Stimulated activated CD8-positive, alpha-beta memory T cell treated with anti-CD3 and anti-CD28 coated beads, Interleukin-15, amount 100 ng/mL, for 1 hour (primary cell): ENCODE results near the gene SPAG4.

Experiments used
- DNase-seq: peaks from one replicate; pipeline ENCODE4 v3.0.0-alpha.2; 2020; ENCODE audit warnings: low read depth

The SPAG4 gene

DNA sequence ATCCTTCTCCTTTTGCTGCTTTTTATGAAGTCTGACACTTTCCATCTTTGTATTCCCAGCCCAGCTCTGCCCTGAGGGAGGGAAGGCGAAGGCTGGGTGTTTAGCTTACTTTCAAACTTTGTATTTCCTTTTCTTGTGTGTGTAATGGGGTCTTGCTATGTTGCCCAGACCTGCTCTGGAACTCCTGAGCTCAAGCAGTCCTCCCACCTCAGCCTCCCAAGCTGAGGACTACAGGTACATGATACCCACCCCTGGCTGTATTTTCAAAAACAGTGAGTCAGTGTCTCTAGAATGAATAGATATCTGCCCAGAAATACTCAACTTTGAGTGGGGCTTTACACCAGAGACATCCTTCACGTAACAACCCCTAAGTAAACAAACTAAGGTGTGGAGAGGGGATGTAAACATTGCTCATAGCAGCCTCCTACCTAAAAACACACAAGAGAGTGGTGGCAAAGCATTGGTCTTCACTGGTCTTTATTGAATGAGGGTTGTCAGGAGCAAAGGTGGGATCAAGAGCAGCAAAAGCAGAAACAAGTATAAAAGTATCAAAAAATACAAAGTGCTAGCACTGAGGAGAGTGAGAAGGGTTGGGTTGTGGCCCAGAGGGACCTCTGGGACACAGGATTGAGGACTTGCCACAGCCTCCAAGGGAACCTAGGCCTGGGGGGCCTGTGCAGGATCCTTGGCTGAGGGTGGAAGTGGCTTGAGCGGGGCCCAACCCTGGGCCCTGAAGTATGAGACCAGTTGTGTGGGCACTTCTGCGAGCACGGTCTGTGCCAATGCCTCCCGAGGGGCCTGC lies 10.2 kb downstream of the SPAG4 start:
- no peak for DNase-seq

DNA sequence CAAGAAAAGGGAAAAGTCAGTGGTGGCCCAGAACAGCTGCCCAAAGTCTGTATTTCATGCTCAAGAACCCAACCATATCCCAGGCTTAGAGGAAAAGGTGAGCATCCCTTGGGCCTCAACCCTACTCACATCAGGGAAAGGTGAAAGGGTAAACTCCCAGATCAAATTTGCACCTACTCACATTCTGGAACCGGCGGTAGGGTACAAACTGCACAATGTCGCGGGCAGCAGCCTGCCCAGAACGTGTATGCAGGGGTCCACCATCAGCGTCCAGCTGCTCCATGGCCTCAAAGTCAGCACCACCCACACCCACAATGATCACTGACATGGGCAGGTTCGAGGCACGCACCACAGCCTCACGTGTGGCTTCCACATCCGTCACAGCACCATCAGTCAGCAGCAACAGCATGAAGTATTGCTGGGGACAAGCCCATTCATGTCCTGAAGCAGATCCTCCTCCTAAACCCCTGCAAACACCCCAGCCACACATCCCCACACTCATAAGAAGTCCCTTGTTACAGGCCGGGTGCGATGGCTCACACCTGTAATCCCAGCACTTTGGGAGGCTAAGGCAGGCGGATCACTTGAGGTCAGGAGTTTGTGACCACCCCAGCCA lies 10.9 kb downstream of the SPAG4 start:
- no peak for DNase-seq

DNA sequence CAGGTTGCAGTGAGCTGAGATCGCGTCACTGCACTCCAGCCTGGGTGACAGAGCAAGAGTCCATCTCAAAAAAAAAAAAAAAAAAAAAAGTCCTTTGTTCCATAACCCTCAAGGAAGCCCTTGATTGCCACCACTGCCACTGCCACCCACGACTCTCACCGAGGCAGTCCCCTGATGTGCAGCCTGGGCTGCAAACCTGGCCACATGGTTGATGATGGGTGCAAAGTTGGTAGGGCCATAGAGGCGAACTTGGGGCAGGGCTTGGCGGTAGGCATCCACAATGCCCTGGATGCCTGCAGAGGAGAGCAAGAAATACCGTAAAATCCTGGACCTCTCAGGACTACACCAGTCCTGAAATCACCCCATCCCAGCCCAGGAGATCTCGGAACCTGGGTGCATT lies 11.5 kb downstream of the SPAG4 start:
- no peak for DNase-seq

DNA sequence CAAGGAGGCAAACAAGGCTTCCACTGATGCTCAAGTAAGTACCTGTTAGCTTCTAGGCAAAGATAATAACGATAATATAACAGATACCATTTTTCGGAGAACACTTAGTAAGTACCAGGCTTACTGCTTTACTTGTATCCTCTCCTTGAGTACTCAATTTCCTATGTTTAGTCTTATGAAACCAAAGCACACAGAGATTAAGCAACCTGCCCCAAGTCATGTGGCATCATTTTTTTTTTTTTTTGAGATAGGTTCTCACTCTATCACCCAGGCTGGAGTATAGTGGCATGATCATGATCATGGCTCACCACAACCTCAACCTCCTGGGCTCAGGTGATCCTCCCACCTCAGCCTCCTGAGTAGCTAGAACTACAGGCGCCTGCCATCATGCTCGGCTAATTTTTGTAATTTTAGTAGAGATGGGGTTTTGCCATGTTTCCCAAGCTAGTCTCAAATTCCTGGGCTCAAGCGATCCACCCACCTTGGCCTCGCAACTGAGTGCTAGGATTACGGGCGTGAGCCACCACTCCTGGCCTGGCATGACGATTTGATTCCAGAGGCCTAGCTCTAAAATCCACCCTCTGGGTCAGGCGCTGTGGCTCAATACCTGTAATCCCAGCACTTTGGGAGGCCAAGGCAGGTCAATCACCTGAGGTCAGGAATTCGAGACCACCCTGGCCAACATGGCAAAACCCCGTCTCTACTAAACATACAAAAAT lies 14.0 kb downstream of the SPAG4 start:
- DNase-seq = no peak

DNA sequence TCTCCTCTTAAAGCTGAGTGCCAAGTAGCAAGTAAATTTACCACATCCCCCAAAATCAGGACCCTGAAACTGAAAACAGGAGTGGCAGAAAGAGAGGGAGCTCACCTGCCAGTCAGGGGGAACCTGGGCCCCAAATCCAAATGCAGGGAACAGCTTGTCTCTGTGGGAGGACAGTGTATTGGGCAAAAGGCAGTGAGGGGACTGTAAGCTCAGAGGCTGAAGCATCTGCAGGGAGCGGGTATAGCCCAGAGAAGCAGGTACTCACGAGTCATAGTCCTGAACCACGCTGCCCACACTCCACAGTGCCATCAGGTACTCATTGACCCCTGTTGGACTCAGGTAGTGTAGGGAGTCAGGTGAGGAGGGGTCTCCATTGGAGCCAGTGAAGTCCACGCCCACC lies 15.0 kb downstream of the SPAG4 start:
- no peak for DNase-seq

DNA sequence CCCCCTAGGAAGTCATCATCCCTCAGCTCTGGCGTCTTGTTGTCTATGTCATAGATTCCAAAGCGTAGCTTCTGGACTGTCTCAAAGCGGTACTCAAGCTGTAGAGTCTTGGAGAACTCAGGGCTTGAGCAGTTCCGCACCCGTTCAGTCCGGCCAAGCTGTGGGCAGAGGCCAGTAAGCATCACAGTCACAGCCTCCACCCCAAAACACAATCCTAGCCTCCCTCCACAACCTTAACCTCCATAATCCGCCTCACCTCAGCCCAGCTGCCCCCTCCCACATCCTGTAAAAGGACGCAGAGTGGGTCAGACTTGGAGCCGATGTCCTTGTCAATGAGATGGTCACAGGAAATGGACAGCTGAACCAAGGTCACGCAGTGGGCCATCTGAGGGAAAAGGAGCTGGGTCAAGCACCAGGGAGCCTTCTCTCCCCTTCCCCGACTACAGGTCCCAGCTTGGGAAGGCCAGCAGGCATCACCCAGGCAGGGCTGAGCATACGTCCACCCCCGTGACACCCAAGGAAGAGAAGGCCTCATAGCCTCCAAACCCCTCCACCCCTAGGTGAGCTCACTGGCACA lies 17.0 kb downstream of the SPAG4 start:
- no peak for DNase-seq

DNA sequence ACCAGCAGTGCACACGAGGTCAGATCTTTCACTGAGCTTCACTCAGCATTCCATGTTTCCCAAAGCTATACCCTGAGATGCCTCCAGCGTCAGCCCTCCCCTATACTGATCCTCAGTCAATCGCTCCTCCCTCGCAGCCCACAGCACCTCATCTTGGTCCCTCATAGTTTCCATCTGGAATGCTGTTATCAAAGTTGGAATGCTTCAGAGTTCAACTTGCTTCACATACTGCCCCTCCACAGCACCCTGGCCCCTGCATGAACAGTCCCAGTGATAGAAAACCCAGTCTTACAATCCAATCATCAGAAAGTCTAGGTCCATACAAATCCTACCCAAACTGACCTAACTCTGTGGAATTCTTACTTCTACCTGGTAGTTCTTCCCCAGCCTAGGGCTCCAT lies 20.0 kb downstream of the SPAG4 start:
- no peak for DNase-seq

DNA sequence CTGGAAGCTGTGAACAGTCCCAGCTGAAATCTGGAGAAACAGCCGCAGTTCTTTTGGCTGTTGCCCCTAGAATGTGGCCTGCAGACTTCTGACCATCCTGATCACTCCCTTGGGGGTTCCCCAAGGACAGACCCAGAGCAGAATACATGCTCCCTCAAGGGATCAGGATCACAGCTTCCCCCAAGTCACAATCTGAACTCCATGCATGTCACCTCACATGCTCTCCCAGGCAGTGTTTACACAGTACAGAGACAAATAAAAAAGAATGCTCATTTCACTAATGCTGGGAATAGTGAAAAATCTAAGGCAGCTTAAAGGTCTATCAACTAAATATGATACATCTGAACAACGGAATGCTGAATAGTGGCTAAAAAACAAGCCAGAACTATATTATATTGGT lies 20.5 kb downstream of the SPAG4 start:
- DNase-seq = no peak

DNA sequence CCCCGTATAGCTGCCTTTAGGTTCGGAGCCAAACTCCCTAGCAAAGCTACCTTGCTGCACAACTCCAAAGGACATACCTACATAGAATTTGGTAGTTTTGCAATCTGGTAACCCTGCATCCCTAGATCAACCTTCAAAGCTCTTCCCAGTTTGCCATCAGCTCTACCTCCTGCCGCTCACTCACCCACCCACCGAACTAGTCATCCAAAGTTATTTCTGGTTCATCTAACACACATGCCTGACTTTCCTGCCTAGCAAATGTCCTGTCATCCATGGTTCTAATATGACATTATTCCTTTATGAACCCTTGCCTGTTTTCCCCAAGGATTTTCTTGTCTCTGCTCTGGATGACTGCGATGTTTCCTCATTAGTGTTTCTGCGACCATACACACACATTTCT lies 21.6 kb downstream of the SPAG4 start:
- DNase-seq = no peak

DNA sequence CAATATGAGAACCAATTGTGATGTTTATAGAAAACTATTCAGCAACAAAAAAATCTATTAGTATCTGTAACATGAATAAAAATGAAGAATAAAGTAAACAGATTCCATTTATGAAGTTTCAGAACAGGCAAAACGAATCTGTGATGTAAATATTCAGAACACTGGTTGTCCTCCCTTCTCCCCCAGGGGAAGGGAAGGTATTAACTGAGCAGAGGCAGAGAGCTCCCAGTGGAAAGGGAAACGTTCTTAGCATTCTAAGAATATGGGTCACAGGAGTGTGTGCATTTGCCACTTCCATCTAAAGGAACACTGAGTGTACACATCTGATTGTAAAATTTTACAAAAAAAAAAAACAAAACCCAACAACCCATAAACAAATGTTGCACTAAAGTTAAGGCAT lies 23.1 kb downstream of the SPAG4 start:
- DNase-seq = no peak

DNA sequence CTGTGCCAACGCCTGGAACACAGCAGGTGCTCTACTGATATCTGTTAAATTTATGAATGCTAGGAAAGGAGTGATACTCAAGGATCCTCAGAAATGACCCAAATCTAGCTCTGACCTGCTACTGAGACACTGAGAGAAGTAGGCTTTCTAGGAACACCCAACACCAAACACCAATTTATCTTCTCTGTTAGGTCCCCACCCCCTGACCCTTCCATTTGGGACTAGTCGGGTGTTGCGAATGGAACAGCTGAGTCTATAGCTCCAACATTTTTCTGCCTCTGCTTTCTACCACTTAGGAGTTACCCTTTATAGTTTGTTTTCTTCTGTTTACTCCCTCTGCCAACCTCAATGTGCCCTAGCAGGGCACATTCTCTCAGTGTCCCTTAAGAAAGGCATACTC lies 25.1 kb downstream of the SPAG4 start:
- no peak for DNase-seq

DNA sequence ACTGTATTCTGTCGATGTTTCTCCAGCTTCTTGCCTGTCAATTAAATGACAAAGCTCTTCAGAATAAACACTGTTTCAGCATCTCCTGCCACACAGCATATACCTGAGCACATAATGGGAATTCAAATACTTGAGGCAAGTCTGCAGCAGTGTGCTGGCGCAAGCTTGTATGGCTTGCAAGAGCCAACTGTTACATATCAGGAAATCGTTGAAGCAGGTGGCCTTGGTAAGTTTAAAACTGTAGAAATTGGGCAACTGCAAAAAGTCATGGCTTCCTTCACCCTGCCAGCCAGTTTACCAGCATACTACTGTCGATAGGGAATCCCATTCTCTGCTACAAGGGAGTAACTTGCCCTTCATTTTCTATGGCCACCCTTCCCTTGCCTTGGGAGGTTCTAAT lies 26.1 kb downstream of the SPAG4 start:
- no peak for DNase-seq

DNA sequence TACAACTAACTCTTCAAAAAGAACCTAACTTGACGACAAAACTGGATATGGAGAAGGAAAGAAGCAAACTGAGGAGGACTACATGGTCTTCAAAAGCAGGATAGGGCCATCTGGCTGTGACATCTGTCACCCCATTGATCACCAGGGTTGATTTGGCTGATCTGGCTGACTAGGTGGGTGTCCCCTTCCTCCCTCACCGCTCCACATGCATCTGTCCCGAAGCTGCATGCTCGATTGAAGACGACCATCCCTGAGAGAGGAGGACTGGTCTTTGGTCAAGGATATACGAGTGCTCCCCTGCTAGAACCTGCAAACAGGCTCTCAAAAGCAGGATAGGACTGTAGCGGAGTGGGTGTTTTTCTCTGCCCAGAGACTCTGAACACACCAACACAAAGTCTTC lies 27.4 kb downstream of the SPAG4 start:
- no peak for DNase-seq

DNA sequence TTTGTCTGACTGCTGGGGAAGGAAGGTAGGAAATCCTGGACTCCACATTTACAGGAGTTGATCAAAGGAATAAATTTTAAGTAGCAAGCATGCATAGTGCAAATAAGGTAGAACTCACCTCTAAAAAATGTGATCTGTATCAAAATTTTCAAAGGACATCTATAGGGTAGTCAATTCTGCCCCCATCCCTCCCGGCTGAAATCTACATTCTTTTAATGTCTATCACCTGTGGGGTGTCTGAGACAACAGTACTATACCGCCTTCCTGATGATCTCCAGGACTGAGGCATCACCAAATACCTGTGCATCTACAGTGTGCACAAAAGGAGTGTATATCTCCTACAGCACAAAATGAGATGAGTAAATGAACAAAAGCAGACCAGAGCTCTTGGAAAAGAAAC lies 29.2 kb downstream of the SPAG4 start:
- no peak for DNase-seq

DNA sequence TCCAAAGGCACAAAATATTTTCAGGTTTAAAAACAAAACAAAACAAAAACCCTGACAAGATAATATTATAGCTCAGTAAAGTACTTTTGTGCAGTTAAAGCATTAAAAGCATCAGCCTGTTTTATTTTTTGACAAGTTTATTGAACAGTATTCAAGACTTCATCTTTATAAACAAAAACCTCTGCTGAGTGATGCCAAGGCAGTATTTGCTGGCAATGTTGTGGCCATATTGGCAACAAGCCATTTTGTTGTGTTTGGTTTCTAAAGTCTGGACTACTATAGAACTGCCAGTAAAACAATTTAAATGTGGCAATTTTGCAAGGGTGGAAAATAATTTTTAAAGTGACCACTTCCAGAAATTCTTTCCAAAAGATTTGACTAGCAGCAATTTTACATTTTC lies 33.2 kb downstream of the SPAG4 start:
- DNase-seq = no peak

DNA sequence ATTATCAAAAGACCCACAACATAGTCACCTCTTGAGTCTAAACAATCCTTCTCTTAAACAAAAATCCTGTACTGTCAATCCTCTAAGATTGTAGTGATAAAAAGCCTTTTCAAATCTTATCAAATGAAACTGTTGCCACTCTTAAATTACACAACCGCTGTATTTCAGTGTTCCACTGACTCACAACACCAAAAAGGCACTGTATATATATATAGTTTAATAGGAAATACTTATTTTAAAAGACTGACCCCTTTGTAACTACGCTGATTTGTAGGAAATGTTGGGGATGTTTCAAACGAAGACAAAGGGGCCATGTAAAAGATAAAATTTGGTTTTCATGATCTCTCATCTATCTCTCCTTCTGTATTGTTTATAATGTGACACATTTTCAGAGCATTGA lies 35.0 kb downstream of the SPAG4 start:
- DNase-seq = no peak

DNA sequence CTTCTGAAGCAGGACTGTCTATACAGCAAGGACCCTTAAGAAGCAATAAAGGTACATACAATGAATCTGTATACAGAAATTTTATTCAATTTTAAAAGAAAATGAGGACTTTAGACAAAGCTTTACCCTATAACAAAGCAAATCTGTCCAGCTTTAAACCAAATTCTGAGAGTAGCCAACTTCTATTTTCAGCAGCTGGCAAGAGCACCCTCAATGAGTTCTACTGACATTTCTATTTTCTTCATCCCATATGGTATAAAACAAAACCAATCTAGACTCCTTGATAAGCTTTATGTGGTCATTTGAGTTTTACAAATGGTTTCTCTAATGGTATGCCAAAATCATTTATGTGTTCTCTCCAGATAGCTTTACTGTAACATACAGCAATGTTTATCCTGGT lies 36.3 kb downstream of the SPAG4 start:
- DNase-seq = no peak

DNA sequence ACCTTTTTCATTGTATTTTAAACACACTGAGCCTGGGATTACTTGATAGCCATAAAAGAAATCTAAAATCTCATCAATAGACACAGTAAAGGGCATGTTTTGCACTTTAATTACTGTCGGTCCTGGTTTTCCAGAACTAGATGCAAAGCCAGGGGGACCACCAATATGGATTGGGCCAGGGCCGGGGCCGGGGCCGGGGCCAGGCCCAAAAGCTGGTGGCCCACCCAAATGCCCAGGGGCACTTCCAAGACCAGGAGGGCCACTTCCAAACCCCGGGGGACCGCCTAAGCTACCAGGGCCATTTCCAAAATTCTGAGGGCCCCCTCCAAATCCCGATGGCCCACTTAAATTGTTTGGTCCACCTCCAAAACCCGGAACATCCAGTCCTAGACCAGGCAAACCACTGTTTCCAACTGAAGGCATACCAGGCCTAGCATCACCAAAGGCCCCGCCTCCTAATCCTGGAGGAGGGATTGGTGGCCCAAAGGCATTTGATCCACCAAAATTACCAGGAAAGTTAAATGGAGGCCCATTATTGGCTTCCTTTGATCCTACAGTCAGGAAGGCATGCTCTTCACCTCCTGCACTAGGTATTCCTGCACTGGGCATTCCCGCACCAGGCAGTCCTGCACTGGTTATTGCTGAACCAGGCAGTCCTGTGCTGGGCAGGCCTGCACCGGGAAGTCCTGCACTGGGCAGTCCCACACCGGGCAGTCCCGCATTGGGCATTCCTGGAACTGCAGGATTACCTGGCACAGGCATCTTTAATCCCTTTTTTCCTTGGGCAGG lies 37.2 kb downstream of the SPAG4 start:
- no peak for DNase-seq

DNA sequence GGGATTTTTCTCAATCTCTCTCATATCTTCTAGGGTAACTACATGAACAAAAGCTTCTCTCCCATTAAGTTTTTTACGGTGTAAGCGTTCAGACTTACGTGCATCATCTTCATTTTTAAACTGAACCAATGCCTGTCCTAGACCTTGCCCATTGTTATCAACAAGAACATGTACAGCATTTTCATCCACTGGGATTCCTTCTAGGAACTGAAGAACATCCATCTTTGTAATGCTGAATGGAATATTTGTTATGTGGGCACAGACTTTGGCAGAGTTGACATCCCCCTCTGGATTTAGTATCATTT lies 37.8 kb downstream of the SPAG4 start:
- DNase-seq = no peak

DNA sequence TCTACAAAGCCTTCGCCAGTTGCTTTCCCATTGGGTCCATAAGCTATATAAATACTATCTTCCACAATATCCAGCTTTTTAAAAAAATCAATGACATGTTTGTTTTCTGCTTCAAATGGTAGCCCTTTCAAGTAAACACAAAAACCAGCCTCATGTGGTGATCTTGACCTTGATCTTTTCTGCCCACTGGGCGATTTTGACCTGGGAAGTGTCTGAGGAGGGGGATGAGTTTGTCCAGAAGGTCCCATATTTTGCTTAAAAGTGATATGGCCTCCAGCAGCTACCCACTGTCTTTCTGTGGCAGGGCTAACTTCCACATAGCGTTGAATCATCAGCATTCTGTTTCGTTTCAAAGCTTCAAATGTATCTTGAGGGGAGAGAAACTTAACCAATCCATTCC lies 38.3 kb downstream of the SPAG4 start:
- no peak for DNase-seq

DNA sequence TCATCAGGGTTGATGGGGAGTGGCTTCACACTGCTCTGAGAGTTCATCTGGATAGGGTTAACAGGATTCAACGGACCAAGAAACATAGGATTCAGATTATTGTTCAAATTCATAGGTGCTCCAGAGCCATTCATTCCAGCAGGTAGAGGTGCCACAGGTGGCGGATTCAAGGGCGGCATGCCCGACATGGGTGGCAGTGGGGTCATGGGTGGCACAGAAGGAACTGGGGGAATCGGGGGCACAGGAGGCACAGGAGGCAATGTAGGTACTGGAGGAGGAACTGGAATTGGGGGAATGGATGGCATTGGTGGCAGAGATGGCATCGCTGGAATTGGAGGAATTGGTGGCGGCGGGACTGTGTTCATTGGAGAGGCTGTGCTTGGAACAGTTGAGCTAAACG lies 38.8 kb downstream of the SPAG4 start:
- DNase-seq = no peak

DNA sequence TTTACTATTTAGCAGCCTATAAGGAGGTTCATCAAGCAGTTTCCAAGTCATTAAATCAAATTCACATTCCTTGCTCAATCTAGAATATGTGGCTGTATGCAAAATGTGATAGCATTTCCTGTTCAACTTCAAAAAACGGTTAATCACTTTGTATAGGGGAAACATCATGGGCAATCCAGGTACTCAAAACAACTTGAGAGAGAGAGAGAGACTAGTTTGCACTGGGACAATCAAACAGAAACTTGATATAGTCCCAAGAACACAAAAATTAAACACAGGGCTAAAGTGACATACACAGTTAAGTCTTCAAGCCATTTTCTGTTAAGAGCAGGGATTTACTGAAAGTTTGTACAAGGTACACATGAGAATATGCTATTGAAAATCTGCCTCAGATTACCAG lies 41.6 kb downstream of the SPAG4 start:
- no peak for DNase-seq
